ENCODE measurements around the gene ELFN1. TPM values are rescaled to one million over a fixed set of nuclear protein-coding genes. Genes with fewer than 3 reads are reported as not detected.

Gene ELFN1
- total and polyA plus RNA-seq, 9 of the 15 experiments (the other 6 are each of a cell fraction or from before 2014, with no cell fraction given): 0.04 to 0.64 (median 0.18) TPM; not detected in 2

GRCh38 chr7:1781369-1781768 lies 111.3 kb downstream of the ELFN1 start:
- Histone ChIP-seq H4K20me1 (replicated peaks; ENCODE audit: control insufficient read depth, insufficient read depth, low read length) (no peaks in the 10 kb centered on the region), H3K9me3 (replicated peaks; ENCODE audit: control insufficient read depth, insufficient read depth, low read depth, low read length) (peaks cover 2% of the 10 kb centered on the region; the same call in 1 of the 2 replicates), H3K27me3 (ENCODE audit: control insufficient read depth in 2 of 2, insufficient read depth in 2 of 2, low read length in 2 of 2) (peaks cover 0 to 4% of the 10 kb centered on the region in 2 experiments; a peak in 1 of 5 replicates), H3K4me2 (ENCODE audit: insufficient read depth, low read length) (no peak overlapping the region), H3K9me1 (ENCODE audit: control insufficient read depth, insufficient read depth, low read length) (no peaks in the 10 kb centered on the region), H2AFZ (ENCODE audit: low read depth, low read length) (no peak overlapping the region; the same call in 1 of the 2 replicates), H3K4me1 (replicated peaks in 1 of 2; ENCODE audit: control insufficient read depth in 2 of 2, insufficient read depth in 2 of 2, low read length in 2 of 2) (no peaks in the 10 kb centered on the region; a peak in 1 of 5 replicates), H3K4me3 (no peak overlapping the region), H3K79me2 (ENCODE audit: control insufficient read depth, insufficient read depth, low read length) (no peaks in the 10 kb centered on the region), H3K36me3 (ENCODE audit: control insufficient read depth, insufficient read depth, low read length) (no peaks in the 10 kb centered on the region), H3K9ac (ENCODE audit: insufficient read depth in 1 of 2, low read depth in 2 of 2, low read length in 2 of 2) (0 out of 4 replicates have a peak overlapping the region, but pooled peaks of 1 of the 2 experiments have one; percentile 43), H3K27ac (ENCODE audit: extremely low read depth, low read depth, low read length) (no peak overlapping the region)
- FAIRE-seq (no peak), DNase-seq (ENCODE audit: extremely low read depth in 1 of 4, low spot score in 3 of 4) (no peak), ATAC-seq (peak; percentile 33; the same call in 1 of the 3 replicates)
- in situ Hi-C loops (cut with MboI): no loop called here
- CTCF ChIA-PET (ENCODE audit: low intra/inter-chr PET ratio): no interaction called here
- BruUV-seq (replicated peaks): no TSS peak
- TF ChIP-seq KLF13 (tag; IDR thresholded peaks at IDR 0.05; ENCODE audit: borderline replicate concordance, low read depth) (no peak), ILK (tag; IDR thresholded peaks at IDR 0.05; ENCODE audit: borderline replicate concordance, low read depth) (no peak), ZBTB17 (CRISPR knock-in tag; IDR thresholded peaks at IDR 0.05) (no peak), VEZF1 (CRISPR knock-in tag; IDR thresholded peaks at IDR 0.05) (no peak), TSHZ1 (CRISPR knock-in tag; IDR thresholded peaks at IDR 0.05) (no peak), FOSL1 (tag; conservative IDR thresholded peaks at IDR 0.05) (no peak), ZNF717 (CRISPR knock-in tag; IDR thresholded peaks at IDR 0.05) (no peak), ZBTB49 (CRISPR knock-in tag; IDR thresholded peaks at IDR 0.05; ENCODE audit: borderline replicate concordance) (no peak)
- 49% methylated on average over 12 of the region's 12 CpGs for WGBS (ENCODE audit: insufficient coverage, low coverage, missing lambda C conversion rate)
- intact Hi-C loops (cut with micrococcal nuclease): no loop called here
- POLR2A ChIA-PET: interaction anchor here (0.7 kb wide), 1 partner anchor 189 kb away, joined by 3 read pairs; no protein-coding TSS in a partner anchor
